GM13976 (cell line): ENCODE results near the gene DNAH14.

Source experiments
- DNase-seq: peaks from one replicate; pipeline ENCODE4 v3.0.0; 2012; ENCODE audit warnings: low spot score
- CTCF ChIP-seq: IDR thresholded peaks from 2 replicates; pipeline ENCODE4 v1.5.1; 2012; ENCODE audit warnings: borderline replicate concordance, mild to moderate bottlenecking; ENCODE audit not compliant: insufficient read depth; ENCODE audit errors: extremely low read depth, missing control alignments, control extremely low read depth
- in situ Hi-C: fragments of 300-500 bp; cut with MboI; formaldehyde crosslinking; loops from one replicate; pipeline ENCODE4 v1.12.0; 2022; ENCODE audit warnings: low sequenced_read_pairs, mixed read lengths, inconsistent platforms; ENCODE audit not compliant: unreplicated experiment

The DNAH14 gene

GRCh38 chr1:225362805-225363204 lies 433.3 kb downstream of the DNAH14 start:
- no peak for DNase-seq
- in situ Hi-C loops = no loop called here

GRCh38 chr1:225364439-225364838 lies 435.0 kb downstream of the DNAH14 start:
- TF ChIP-seq CTCF = no peak
- in situ Hi-C loops = no loop called here
- no peak for DNase-seq

More at GRCh38 chr1:225362805-225363204, 433.3 kb downstream of the DNAH14 start:
- TF ChIP-seq CTCF = no peak

- in situ Hi-C loops = no loop called here
- no peak for DNase-seq
- TF ChIP-seq CTCF = no peak
Measured at GRCh38 chr1:225366018-225366417, 436.5 kb downstream of the DNAH14 start.

DNA sequence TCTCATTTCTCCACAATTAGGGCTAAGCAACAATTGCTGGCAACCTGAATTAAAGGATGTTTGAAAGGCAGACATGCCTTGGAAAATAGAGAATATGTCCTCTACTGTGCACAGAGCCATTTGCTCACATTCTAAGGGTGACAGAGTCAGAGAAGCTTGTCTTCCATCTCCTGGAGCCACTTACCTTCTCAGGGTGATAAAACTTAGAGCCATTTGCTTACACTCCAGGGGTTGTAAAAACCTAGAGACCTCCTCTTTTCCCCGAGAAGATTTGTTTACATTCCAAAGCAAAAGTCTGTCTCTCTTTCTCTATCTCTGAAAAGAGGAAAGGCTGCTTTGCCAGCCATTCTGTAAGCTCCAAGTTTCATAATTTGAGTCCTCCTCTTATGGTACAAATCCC lies 437.1 kb downstream of the DNAH14 start:
- in situ Hi-C loops = no loop called here
- no peak for TF ChIP-seq CTCF
- DNase-seq = no peak

GRCh38 chr1:225368036-225368552 lies 438.6 kb downstream of the DNAH14 start:
- in situ Hi-C loops = no loop called here
- DNase-seq = no peak
- TF ChIP-seq CTCF = no peak

DNA sequence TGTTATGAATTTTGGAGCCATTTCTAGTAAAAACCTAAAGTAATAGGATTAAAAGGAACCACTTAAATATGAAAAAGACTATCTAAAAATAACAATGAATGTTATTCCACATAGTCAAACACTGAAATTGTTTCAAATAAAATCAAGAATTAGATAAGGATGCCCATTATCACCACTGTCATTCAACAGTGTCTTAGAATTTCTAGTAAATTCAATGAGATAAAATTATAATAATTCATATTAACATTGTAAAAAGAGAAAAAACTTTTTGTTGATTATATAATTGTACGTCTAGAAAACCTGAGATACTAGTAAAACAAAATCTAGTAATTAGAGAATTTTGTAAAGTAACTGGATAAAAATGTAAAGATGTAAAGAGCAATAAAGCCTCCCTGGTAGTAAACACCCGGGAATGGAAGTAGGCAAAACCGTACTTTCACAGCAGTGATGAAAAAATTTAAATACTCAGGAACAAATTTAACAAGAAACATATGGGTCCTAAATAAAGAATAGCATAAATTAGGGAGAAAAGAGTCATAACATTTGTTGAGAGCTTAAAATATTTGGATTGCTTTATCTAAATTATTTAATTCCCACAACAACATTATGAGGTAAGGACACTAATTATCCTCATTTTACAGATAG lies 442.0 kb downstream of the DNAH14 start:
- DNase-seq = no peak
- TF ChIP-seq CTCF = no peak
- in situ Hi-C loops = no loop called here

DNA sequence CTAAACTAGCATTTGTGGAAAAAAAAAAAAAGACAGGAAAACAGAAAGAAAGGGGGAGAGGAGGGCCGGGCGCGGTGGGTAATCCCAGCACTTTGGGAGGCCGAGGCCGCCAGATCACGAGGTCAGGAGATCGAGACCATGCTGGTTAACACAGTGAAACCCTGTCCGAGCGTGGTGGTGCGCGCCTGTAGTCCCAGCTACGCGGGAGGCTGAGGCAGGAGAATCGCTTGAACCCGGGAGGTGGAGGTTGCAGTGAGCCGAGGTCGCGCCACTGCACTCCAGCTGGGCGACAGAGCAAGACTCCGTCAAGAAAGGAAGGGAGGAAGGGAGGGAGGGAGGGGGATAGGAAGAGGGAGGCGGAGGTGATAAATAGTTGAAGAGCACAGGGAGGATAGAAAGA lies 443.7 kb downstream of the DNAH14 start:
- in situ Hi-C loops = no loop called here
- DNase-seq = no peak
- no peak for TF ChIP-seq CTCF
